ENCODE data around the gene SWAP70.

The SWAP70 gene

GRCh38 chr11:9646324-9646723 lies 17.6 kb upstream of the SWAP70 start:
- TF ChIP-seq RAD21 (IDR thresholded peaks at IDR 0.05; ENCODE audit: low read depth) (no peak), CREB1 (IDR thresholded peaks at IDR 0.05; ENCODE audit: low read depth) (no peak), TCF12 (IDR thresholded peaks at IDR 0.05; ENCODE audit: low read depth) (no peak), YY1 (IDR thresholded peaks at IDR 0.05; ENCODE audit: low read depth) (no peak), EGR1 (IDR thresholded peaks at IDR 0.05) (no peak)

- no peak for TF ChIP-seq YY1 (IDR thresholded peaks at IDR 0.05; ENCODE audit: low read depth)
- no peak for TF ChIP-seq TAF1 (IDR thresholded peaks at IDR 0.05; ENCODE audit: low read depth)
- TF ChIP-seq TCF12 (IDR thresholded peaks at IDR 0.05; ENCODE audit: low read depth) = no peak
- no peak for TF ChIP-seq NFIC (IDR thresholded peaks at IDR 0.05)
- no peak for TF ChIP-seq ZBTB7A (IDR thresholded peaks at IDR 0.05; ENCODE audit: low read depth)
- no peak for TF ChIP-seq CREB1 (IDR thresholded peaks at IDR 0.05; ENCODE audit: low read depth)
These were observed 12.4 kb upstream of the SWAP70 start for GRCh38 chr11:9651481-9651880.

- TF ChIP-seq MAX (IDR thresholded peaks at IDR 0.05) (no peak), TEAD4 (IDR thresholded peaks at IDR 0.05) (no peak), CREB1 (IDR thresholded peaks at IDR 0.05; ENCODE audit: low read depth) (no peak), CEBPB (IDR thresholded peaks at IDR 0.05) (no peak), ZBTB7A (IDR thresholded peaks at IDR 0.05; ENCODE audit: low read depth) (no peak), TCF12 (IDR thresholded peaks at IDR 0.05; ENCODE audit: low read depth) (no peak), EGR1 (IDR thresholded peaks at IDR 0.05) (no peak), RAD21 (IDR thresholded peaks at IDR 0.05; ENCODE audit: low read depth) (no peak), FOXM1 (IDR thresholded peaks at IDR 0.05; ENCODE audit: borderline replicate concordance, low read depth) (no peak), TAF1 (IDR thresholded peaks at IDR 0.05; ENCODE audit: low read depth) (no peak), USF1 (IDR thresholded peaks at IDR 0.05) (no peak), REST (IDR thresholded peaks at IDR 0.05; ENCODE audit: low read depth) (no peak), EP300 (IDR thresholded peaks at IDR 0.05; ENCODE audit: borderline replicate concordance) (no peak), YY1 (IDR thresholded peaks at IDR 0.05; ENCODE audit: low read depth) (no peak), NFIC (IDR thresholded peaks at IDR 0.05) (no peak)
These were observed 11.8 kb upstream of the SWAP70 start for GRCh38 chr11:9651899-9652748.

GRCh38 chr11:9653871-9654270 lies 10.0 kb upstream of the SWAP70 start:
- no peak for TF ChIP-seq MAX (IDR thresholded peaks at IDR 0.05)
- TF ChIP-seq YY1 (IDR thresholded peaks at IDR 0.05; ENCODE audit: low read depth) = no peak
- no peak for TF ChIP-seq TCF12 (IDR thresholded peaks at IDR 0.05; ENCODE audit: low read depth)
- no peak for TF ChIP-seq EP300 (IDR thresholded peaks at IDR 0.05; ENCODE audit: borderline replicate concordance)
- TF ChIP-seq ZBTB7A (IDR thresholded peaks at IDR 0.05; ENCODE audit: low read depth) = no peak
- TF ChIP-seq REST (IDR thresholded peaks at IDR 0.05; ENCODE audit: low read depth) = no peak
- TF ChIP-seq RAD21 (IDR thresholded peaks at IDR 0.05; ENCODE audit: low read depth) = no peak
- TF ChIP-seq EGR1 (IDR thresholded peaks at IDR 0.05) = no peak
- no peak for TF ChIP-seq USF1 (IDR thresholded peaks at IDR 0.05)
- TF ChIP-seq CEBPB (IDR thresholded peaks at IDR 0.05) = no peak
- no peak for TF ChIP-seq FOXM1 (IDR thresholded peaks at IDR 0.05; ENCODE audit: borderline replicate concordance, low read depth)

- TF ChIP-seq EGR1 (IDR thresholded peaks at IDR 0.05) = no peak
- TF ChIP-seq MAX (IDR thresholded peaks at IDR 0.05) = no peak
- TF ChIP-seq TCF12 (IDR thresholded peaks at IDR 0.05; ENCODE audit: low read depth) = no peak
- TF ChIP-seq RAD21 (IDR thresholded peaks at IDR 0.05; ENCODE audit: low read depth) = no peak
- no peak for TF ChIP-seq FOXM1 (IDR thresholded peaks at IDR 0.05; ENCODE audit: borderline replicate concordance, low read depth)
- no peak for TF ChIP-seq ZBTB7A (IDR thresholded peaks at IDR 0.05; ENCODE audit: low read depth)
These were observed 7.0 kb upstream of the SWAP70 start for GRCh38 chr11:9656864-9657263.

GRCh38 chr11:9657531-9657930 lies 6.3 kb upstream of the SWAP70 start:
- TF ChIP-seq EP300 (IDR thresholded peaks at IDR 0.05; ENCODE audit: borderline replicate concordance) (no peak), CEBPB (IDR thresholded peaks at IDR 0.05) (no peak), USF1 (IDR thresholded peaks at IDR 0.05) (no peak), YY1 (IDR thresholded peaks at IDR 0.05; ENCODE audit: low read depth) (no peak), TEAD4 (IDR thresholded peaks at IDR 0.05) (no peak), FOXM1 (IDR thresholded peaks at IDR 0.05; ENCODE audit: borderline replicate concordance, low read depth) (no peak), TCF12 (IDR thresholded peaks at IDR 0.05; ENCODE audit: low read depth) (no peak), CREB1 (IDR thresholded peaks at IDR 0.05; ENCODE audit: low read depth) (no peak)

Measured in Ishikawa (cell line).